Kidney (tissue), 14 donors: ENCODE measurements around the gene USF3. TPM values are rescaled to one million over a fixed set of nuclear protein-coding genes. Genes with fewer than 3 reads are reported as not detected.
A peak's percentile ranks its signal among the peaks of the same experiment; 100 is the strongest.

Source experiments
- DNase-seq, 5 donors: peaks; one replicate each; pipeline ENCODE4 v3.0.0-alpha.2; 2013 to 2020
- FAIRE-seq: peaks from 2 replicates; lab custom pipeline; 2012; peaks lifted over from hg19 to GRCh38; lab: Jason Lieb, UNC
- H3K27ac ChIP-seq, 2 donors: one replicate each; pipeline ENCODE4 v1.7.0; 2013; ENCODE audit warnings: low read depth in 2 of 2, low read length in 2 of 2, inconsistent platforms in 1 of 2
- H3K27me3 ChIP-seq: one replicate; pipeline ENCODE4 v1.7.1; 2013; ENCODE audit warnings: low read length, inconsistent platforms; ENCODE audit not compliant: control insufficient read depth, insufficient read depth
- H3K36me3 ChIP-seq, 3 donors: one replicate each; pipeline versions ENCODE4 v1.7.0 to v1.7.1; 2013; ENCODE audit warnings: low read length in 3 of 3, control low read depth in 1 of 3, inconsistent platforms in 1 of 3; ENCODE audit not compliant: insufficient read depth in 3 of 3, control insufficient read depth in 2 of 3
- H3K4me1 ChIP-seq, 3 donors: one replicate each; pipeline versions ENCODE4 v1.7.0 to v1.7.1; 2013; ENCODE audit warnings: low read length in 3 of 3, inconsistent platforms in 1 of 3, low read depth in 1 of 3; ENCODE audit not compliant: control insufficient read depth in 2 of 3, insufficient read depth in 2 of 3
- H3K4me3 ChIP-seq, 3 donors: one replicate each; pipeline versions ENCODE4 v1.7.0 to v1.8.1; 2013; ENCODE audit warnings: low read length in 3 of 3, control low read depth in 1 of 3, inconsistent platforms in 1 of 3
- H3K9ac ChIP-seq, 3 donors: one replicate each; pipeline versions ENCODE4 v1.7.0 to v1.7.1; 2013; ENCODE audit warnings: low read length in 3 of 3, control low read depth in 1 of 3, inconsistent platforms in 1 of 3
- H3K9me3 ChIP-seq, 3 donors: one replicate each; pipeline versions ENCODE4 v1.7.0 to v1.7.1; 2013; ENCODE audit warnings: low read length in 3 of 3, control low read depth in 1 of 3, inconsistent platforms in 1 of 3; ENCODE audit not compliant: control insufficient read depth in 2 of 3, insufficient read depth in 1 of 3
- intact Hi-C: fragments of 100-400 bp; cut with DNase I; formaldehyde crosslinking; loops from one replicate; pipeline ENCODE4 v1.11.1; 2022
- polyA plus RNA-seq: library from polyadenylated mRNA; stranded (reverse); fragments of 350-450 nt; fragmentation: Illumina TruSeq; extraction: RNeasy Lipid Tissue Mini Kit (QIAGEN cat#74804); gene quantifications from one replicate; pipeline ENCODE4 v1.2.3, GENCODE V29; 2014; ENCODE audit warnings: low read depth, low replicate concordance; ENCODE audit not compliant: insufficient read depth
- total RNA-seq: library from RNA; stranded (reverse); fragmentation: NEBNext Ultra II Directional; extraction: Animal tissue kit (Norgen Biotek cat#: 25700); gene quantifications from one replicate; pipeline ENCODE4 v1.2.1, GENCODE V29; 2021
- TF ChIP-seq, protein P1 (sequence below): IDR thresholded peaks from 3 replicates; pipeline ENCODE4 v1.5.1; 2012; ENCODE audit warnings: mild to moderate bottlenecking, moderate library complexity, borderline replicate concordance; ENCODE audit not compliant: insufficient read depth; ENCODE audit errors: extremely low read depth
- donor health status: control.
- donor health status: control.
- donor health status: control.
- donor health status: control.
- donor health status: control.
- donor health status: DM: yes; HTN: yes; CAD: no.
- donor health status: Normal renal cell carcinoma (clear cell type).

USF3 gene
- total and polyA plus RNA-seq, 2 donors from 2014 or later = 6.5 to 21.3 TPM

DNA sequence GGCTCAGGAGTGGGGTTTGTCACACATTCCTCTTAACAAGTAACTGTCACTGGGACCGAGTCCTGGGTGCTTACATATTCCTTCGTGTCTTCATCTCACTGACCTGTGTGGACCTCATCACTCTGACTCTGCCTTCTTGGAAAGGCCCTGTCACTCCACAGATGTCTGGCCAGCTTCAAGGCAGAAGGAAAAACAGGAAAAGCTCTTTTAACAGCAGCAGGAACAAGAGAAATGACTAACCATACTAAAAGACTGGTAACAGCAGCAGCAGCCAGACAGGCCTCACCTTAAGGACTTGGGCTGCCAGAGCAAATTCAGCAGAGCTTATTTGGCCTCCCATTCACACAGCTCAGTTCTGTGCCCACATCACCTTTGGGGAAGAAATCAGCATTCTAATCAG, 68.1 kb downstream of the USF3 start:
- H3K4me3 ChIP-seq = no peak overlapping the region
- TF ChIP-seq, protein P1, sequence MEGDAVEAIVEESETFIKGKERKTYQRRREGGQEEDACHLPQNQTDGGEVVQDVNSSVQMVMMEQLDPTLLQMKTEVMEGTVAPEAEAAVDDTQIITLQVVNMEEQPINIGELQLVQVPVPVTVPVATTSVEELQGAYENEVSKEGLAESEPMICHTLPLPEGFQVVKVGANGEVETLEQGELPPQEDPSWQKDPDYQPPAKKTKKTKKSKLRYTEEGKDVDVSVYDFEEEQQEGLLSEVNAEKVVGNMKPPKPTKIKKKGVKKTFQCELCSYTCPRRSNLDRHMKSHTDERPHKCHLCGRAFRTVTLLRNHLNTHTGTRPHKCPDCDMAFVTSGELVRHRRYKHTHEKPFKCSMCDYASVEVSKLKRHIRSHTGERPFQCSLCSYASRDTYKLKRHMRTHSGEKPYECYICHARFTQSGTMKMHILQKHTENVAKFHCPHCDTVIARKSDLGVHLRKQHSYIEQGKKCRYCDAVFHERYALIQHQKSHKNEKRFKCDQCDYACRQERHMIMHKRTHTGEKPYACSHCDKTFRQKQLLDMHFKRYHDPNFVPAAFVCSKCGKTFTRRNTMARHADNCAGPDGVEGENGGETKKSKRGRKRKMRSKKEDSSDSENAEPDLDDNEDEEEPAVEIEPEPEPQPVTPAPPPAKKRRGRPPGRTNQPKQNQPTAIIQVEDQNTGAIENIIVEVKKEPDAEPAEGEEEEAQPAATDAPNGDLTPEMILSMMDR = no peak
- H3K27me3 ChIP-seq = no peaks in the 10 kb centered on the region
- H3K4me1 ChIP-seq = peaks cover 0 to 3% (median 0%) of the 10 kb centered on the region in 3 donors
- intact Hi-C loops = loop anchor here (10.0 kb wide), 1 partner anchor 134 kb away; no protein-coding TSS in a partner anchor
- FAIRE-seq = no peak
- H3K27ac ChIP-seq = no peak overlapping the region
- no peaks in the 10 kb centered on the region for H3K36me3 ChIP-seq
- no peaks in the 10 kb centered on the region for H3K9me3 ChIP-seq
- no peak for DNase-seq
- no peak overlapping the region for H3K9ac ChIP-seq

DNA sequence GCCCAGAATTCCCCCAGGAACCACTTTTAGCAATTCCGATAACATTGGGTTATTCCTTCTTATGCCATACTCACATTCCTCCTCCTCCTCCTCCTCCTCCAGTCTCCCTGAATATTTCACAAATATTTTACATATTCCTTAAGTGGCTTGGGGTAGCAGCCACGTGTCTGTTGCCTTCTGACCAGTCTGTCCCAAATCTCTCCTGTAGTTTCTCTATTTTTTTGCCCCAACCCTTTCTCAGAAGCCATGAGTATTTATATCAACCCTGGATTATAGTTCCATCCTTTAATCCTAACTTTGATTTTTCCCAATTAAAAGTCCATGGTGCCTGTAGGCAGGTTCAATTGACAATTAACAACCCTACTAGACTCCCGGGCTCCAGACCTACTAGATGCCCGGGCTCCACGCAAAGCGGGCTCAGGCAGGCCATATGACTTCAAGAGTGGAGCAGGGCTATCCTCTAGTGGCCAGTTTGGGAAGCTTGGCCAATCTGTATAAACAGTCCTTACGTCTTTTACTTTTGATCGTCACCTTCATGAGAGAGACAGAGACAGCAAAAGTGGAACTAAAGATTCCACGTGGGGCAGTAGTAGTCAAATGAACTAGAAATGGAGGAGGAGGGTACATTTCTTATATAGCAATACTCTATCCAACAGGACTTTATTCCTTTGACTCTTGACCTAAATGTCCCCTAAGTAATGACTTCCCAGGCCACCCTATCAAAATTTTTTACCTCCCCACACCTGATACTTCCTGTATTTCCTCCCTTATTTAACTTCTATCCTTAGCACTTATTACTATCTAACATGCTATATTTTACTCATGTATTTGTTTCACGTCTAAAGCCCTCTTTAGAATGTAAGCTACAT, 69.7 kb downstream of the USF3 start:
- intact Hi-C loops = loop anchor here (10.0 kb wide), 1 partner anchor 132 kb away; no protein-coding TSS in a partner anchor
- Histone ChIP-seq H3K27ac (no peak overlapping the region), H3K36me3 (no peaks in the 10 kb centered on the region), H3K4me1 (peaks cover 0 to 3% (median 0%) of the 10 kb centered on the region in 3 donors), H3K9ac (peak overlapping the region in 2 of 3 donors; percentile 20 to 59), H3K4me3 (peak overlapping the region in 2 of 3 donors; percentile 40 to 51), H3K9me3 (no peaks in the 10 kb centered on the region), H3K27me3 (no peaks in the 10 kb centered on the region)
- DNase-seq (peak in 3 of 5 donors; percentile 44 to 74 (median 63)), FAIRE-seq (no peak)
- TF ChIP-seq, protein P1 = peak; percentile 91

DNA sequence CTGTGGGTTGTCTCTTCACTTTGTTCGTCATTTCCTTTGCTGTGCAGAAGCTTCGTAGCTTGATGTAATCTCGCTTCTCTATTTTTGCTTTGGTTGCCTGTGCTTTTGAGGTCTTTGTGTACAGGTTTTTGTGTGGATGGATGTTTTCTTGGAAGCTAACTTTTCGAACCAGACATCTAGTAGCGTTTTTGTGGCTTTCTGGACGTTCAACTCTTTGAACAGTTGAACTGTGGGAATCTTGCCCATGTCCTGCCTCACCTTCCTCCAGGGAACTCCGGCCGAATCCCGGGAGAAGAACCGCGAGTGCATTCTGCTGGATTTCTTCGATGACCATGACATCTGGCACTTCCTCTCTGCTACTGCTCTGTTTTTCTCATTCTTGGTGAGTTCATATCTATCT, 70.6 kb downstream of the USF3 start:
- no peak overlapping the region for H3K27ac ChIP-seq
- no peak overlapping the region for H3K9ac ChIP-seq
- H3K9me3 ChIP-seq = no peaks in the 10 kb centered on the region
- H3K4me3 ChIP-seq = no peak overlapping the region
- H3K27me3 ChIP-seq = no peaks in the 10 kb centered on the region
- H3K36me3 ChIP-seq = no peaks in the 10 kb centered on the region
- no peak for FAIRE-seq
- peaks cover 0 to 3% (median 0%) of the 10 kb centered on the region in 3 donors for H3K4me1 ChIP-seq
- TF ChIP-seq, protein P1 = no peak
- no peak for DNase-seq
- intact Hi-C loops = loop anchor here (10.0 kb wide), 1 partner anchor 131 kb away; no protein-coding TSS in a partner anchor
